ENCODE results near the gene LEFTY2.

The LEFTY2 gene

DNA sequence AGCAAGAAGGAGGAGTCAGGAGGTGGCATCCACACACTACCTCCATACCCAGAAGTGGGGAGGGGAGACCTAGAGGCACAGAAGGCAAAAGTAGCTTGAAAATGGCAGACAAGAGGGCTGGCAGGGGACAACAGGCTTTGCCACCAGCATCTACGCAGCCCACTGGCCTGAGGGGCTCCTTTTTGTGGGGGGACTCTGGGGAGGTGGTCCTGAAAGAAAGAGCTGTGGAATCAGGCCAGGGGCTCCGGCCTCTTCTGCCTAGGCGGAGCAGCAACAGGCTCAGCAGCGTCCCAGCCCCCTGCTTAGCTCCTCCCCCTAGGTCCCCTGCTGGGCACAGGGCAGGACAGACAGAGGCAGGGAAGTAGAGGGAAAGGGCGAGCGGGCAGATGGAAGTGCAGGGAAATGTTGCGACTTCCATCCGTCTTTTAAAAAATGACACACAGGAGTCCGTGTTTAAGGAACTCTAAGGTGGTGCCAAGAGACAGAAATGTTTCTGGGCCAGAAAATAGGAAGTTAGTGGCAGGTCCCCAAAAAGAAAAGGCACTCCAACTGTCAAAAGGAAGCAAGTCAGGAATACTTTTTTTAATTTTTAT, 10.0 kb upstream of the LEFTY2 start:
- no peak overlapping the region for H3K4me3 ChIP-seq (ENCODE audit: low read length)
- H3K36me3 ChIP-seq (ENCODE audit: insufficient read depth, low read length): no peaks in the 10 kb centered on the region
- peaks cover 22% of the 10 kb centered on the region for H3K4me1 ChIP-seq (ENCODE audit: insufficient read depth, low read length)
- 51% methylated on average over 9 of the region's 9 CpGs for WGBS
- H3K9ac ChIP-seq (ENCODE audit: low read depth, low read length): peak overlapping the region; percentile 14; the same call in 1 of the 2 replicates
- H3K9me3 ChIP-seq (ENCODE audit: insufficient read depth, low read depth, low read length): no peaks in the 10 kb centered on the region
- H3K27me3 ChIP-seq (ENCODE audit: insufficient read depth, low read length): peaks cover 23% of the 10 kb centered on the region; the same call in 1 of the 2 replicates
- H3K27ac ChIP-seq (ENCODE audit: low read depth, low read length): no peak overlapping the region

GRCh38 chr1:225949041-225949440, 8.0 kb upstream of the LEFTY2 start:
- 29% methylated on average over 6 of the region's 6 CpGs for WGBS
- H3K27ac ChIP-seq (ENCODE audit: low read depth, low read length): no peak overlapping the region

DNA sequence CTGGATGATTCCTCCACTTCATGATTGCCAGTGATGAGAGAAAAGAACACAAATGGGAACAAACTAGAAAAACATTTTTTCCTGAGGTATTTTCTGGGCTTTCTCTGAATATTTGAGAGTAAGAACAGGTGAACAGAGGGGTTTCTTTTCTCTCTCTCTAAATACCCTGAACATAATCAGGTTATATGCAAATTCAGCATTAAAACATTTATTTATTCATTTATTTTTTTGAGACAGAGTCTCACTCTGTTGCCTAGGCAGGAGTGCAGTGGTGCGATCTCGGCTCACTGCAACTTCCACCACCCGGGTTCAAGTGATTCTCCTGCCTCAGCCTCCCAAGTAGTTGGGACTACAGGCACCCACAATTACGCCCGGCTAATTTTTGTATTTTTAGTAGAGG, 5.8 kb upstream of the LEFTY2 start:
- H3K9me3 ChIP-seq (ENCODE audit: insufficient read depth, low read depth, low read length): no peaks in the 10 kb centered on the region
- H3K4me1 ChIP-seq (ENCODE audit: insufficient read depth, low read length): peaks cover 41% of the 10 kb centered on the region
- H3K36me3 ChIP-seq (ENCODE audit: insufficient read depth, low read length): no peaks in the 10 kb centered on the region
- no peak overlapping the region for H3K4me3 ChIP-seq (ENCODE audit: low read length)
- 92% methylated on average over 3 of the region's 5 CpGs for WGBS
- no peak overlapping the region for H3K27ac ChIP-seq (ENCODE audit: low read depth, low read length)
- no peak overlapping the region for H3K9ac ChIP-seq (ENCODE audit: low read depth, low read length)
- H3K27me3 ChIP-seq (ENCODE audit: insufficient read depth, low read length): peaks cover 23% of the 10 kb centered on the region; the same call in 1 of the 2 replicates

More at GRCh38 chr1:225949041-225949440, 8.0 kb upstream of the LEFTY2 start:
- Histone ChIP-seq H3K27me3 (ENCODE audit: insufficient read depth, low read length) (peaks cover 23% of the 10 kb centered on the region; the same call in 1 of the 2 replicates), H3K36me3 (ENCODE audit: insufficient read depth, low read length) (no peaks in the 10 kb centered on the region), H3K9me3 (ENCODE audit: insufficient read depth, low read depth, low read length) (no peaks in the 10 kb centered on the region), H3K4me1 (ENCODE audit: insufficient read depth, low read length) (peaks cover 39% of the 10 kb centered on the region), H3K9ac (ENCODE audit: low read depth, low read length) (no peak overlapping the region), H3K4me3 (ENCODE audit: low read length) (no peak overlapping the region)

DNA sequence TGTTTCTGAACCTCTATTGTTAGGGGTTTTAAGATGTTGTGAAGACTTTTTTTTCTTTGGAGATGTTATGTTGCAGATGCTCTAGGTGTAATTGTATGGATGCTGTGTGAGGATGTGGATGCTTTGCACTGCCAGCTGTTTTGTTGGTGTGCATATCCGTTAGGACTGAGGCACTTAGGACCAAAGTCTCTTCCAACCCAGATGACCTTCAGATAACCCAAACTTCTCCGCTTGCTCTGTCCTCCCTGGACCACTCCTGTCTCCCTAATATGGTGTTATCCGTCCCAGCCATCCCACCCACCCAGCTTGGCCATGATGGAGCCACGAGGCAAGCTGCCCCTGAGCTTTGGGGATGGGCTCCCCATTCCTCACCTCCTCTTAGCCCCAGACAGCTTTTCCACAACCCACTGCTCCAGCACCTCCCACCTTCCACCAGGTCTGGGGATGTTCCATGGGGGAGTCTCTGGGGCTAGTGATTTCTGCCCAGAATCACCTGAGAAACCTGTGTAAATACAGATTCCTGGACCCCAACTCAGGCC, 5.1 kb upstream of the LEFTY2 start:
- Histone ChIP-seq H3K27ac (ENCODE audit: low read depth, low read length) (0 out of 2 replicates have a peak overlapping the region, but pooled peaks have one; percentile 6), H3K9ac (ENCODE audit: low read depth, low read length) (0 out of 2 replicates have a peak overlapping the region, but pooled peaks have one; percentile 6)
- WGBS: 44% methylated on average over 4 of the region's 4 CpGs

DNA sequence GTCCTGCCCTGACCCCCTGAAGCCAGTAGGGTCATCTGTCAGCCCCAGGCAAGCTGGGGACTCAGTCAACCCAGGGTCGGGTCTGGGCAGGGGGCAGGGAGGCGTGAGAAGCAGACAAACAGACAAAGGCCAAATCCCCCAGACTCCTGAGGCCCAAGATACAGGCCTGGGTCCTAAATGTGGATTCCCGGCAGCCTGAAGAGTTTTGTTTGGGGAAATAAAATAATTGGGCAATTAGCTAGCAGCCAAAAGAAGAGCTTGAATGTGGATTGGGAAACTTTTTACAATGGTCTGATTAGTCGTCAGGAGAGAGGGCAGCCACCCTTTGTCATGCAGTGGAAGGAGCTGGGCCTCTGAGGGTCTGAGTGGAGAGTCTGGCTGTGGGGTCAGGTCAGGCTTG, 4.5 kb upstream of the LEFTY2 start:
- Histone ChIP-seq H3K9ac (ENCODE audit: low read depth, low read length) (peak overlapping the region; percentile 74), H3K9me3 (ENCODE audit: insufficient read depth, low read depth, low read length) (no peaks in the 10 kb centered on the region), H3K4me3 (ENCODE audit: low read length) (no peak overlapping the region), H3K36me3 (ENCODE audit: insufficient read depth, low read length) (no peaks in the 10 kb centered on the region), H3K4me1 (ENCODE audit: insufficient read depth, low read length) (peaks cover 44% of the 10 kb centered on the region), H3K27me3 (ENCODE audit: insufficient read depth, low read length) (peaks cover 25% of the 10 kb centered on the region), H3K27ac (ENCODE audit: low read depth, low read length) (peak overlapping the region; percentile 72; the same call in 1 of the 2 replicates)
- WGBS: 13% methylated on average over 4 of the region's 4 CpGs

More for the DNA sequence above, 5.1 kb upstream of the LEFTY2 start:
- no peaks in the 10 kb centered on the region for H3K9me3 ChIP-seq (ENCODE audit: insufficient read depth, low read depth, low read length)
- H3K36me3 ChIP-seq (ENCODE audit: insufficient read depth, low read length): no peaks in the 10 kb centered on the region
- H3K27me3 ChIP-seq (ENCODE audit: insufficient read depth, low read length): peaks cover 23% of the 10 kb centered on the region; the same call in 1 of the 2 replicates
- H3K4me1 ChIP-seq (ENCODE audit: insufficient read depth, low read length): peaks cover 47% of the 10 kb centered on the region
- no peak overlapping the region for H3K4me3 ChIP-seq (ENCODE audit: low read length)

DNA sequence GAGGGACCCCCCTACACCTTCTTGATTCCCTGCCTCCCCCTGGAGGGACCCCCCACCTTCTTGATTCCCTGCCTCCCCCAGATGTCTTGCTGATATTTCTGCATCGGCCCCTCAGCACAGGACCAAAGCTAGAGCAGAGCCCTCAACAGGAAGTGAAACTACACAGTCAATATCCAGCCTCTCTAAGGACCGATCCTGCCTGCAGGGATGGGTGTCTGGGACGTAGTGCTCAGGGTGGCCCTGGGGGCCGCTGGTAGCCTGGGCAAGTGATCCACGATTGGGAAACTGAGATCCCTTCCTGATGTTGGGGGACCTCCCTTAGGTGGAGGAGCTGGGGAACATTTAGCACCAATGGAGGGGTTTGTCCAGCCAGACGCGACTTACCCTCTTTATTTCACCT, 3.9 kb upstream of the LEFTY2 start:
- Histone ChIP-seq H3K27me3 (ENCODE audit: insufficient read depth, low read length) (peaks cover 31% of the 10 kb centered on the region), H3K27ac (ENCODE audit: low read depth, low read length) (peak overlapping the region; percentile 72; the same call in 1 of the 2 replicates), H3K4me3 (ENCODE audit: low read length) (no peak overlapping the region), H3K9me3 (ENCODE audit: insufficient read depth, low read depth, low read length) (no peaks in the 10 kb centered on the region), H3K9ac (ENCODE audit: low read depth, low read length) (peak overlapping the region; percentile 74), H3K36me3 (ENCODE audit: insufficient read depth, low read length) (no peaks in the 10 kb centered on the region), H3K4me1 (ENCODE audit: insufficient read depth, low read length) (peaks cover 44% of the 10 kb centered on the region)
- 77% methylated on average over 7 of the region's 7 CpGs for WGBS

DNA sequence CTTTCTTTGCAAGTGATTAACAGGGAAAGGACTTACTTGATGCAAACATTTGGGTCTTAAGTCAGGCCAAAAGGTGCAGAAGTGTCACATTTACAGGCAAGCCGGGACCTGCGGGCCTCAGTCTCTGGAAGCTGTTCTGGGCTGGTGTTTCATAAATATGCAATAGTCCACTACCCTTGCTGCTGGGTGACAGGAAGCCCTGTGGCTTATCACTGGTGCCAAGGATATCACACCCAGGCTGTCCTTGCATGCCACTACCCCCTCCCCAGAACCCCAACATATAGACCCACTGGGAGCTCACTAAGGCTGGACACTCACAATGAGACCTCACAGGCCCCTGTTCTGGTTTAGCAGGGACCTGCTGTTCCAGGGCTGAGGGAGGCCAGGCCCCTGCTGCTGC, 3.4 kb upstream of the LEFTY2 start:
- no peak overlapping the region for H3K27ac ChIP-seq (ENCODE audit: low read depth, low read length)
- no peaks in the 10 kb centered on the region for H3K9me3 ChIP-seq (ENCODE audit: insufficient read depth, low read depth, low read length)

GRCh38 chr1:225943582-225943981, 2.6 kb upstream of the LEFTY2 start:
- Histone ChIP-seq H3K27me3 (ENCODE audit: insufficient read depth, low read length) (peaks cover 30% of the 10 kb centered on the region), H3K27ac (ENCODE audit: low read depth, low read length) (no peak overlapping the region)

More for the DNA sequence above, 3.4 kb upstream of the LEFTY2 start:
- peaks cover 43% of the 10 kb centered on the region for H3K4me1 ChIP-seq (ENCODE audit: insufficient read depth, low read length)
- H3K4me3 ChIP-seq (ENCODE audit: low read length): no peak overlapping the region
- H3K36me3 ChIP-seq (ENCODE audit: insufficient read depth, low read length): no peaks in the 10 kb centered on the region
- 87% methylated on average over 2 of the region's 2 CpGs for WGBS
- peaks cover 33% of the 10 kb centered on the region for H3K27me3 ChIP-seq (ENCODE audit: insufficient read depth, low read length)
- peak overlapping the region; percentile 74; the same call in 1 of the 2 replicates for H3K9ac ChIP-seq (ENCODE audit: low read depth, low read length)

GRCh38 chr1:225942574-225942973, 1.6 kb upstream of the LEFTY2 start:
- WGBS: 64% methylated on average over 7 of the region's 7 CpGs
- Histone ChIP-seq H3K27me3 (ENCODE audit: insufficient read depth, low read length) (peaks cover 21% of the 10 kb centered on the region), H3K27ac (ENCODE audit: low read depth, low read length) (no peak overlapping the region), H3K9ac (ENCODE audit: low read depth, low read length) (no peak overlapping the region), H3K36me3 (ENCODE audit: insufficient read depth, low read length) (no peaks in the 10 kb centered on the region), H3K9me3 (ENCODE audit: insufficient read depth, low read depth, low read length) (no peaks in the 10 kb centered on the region), H3K4me1 (ENCODE audit: insufficient read depth, low read length) (peaks cover 33% of the 10 kb centered on the region), H3K4me3 (ENCODE audit: low read length) (no peak overlapping the region)

More at GRCh38 chr1:225943582-225943981, 2.6 kb upstream of the LEFTY2 start:
- H3K36me3 ChIP-seq (ENCODE audit: insufficient read depth, low read length): no peaks in the 10 kb centered on the region
- no peaks in the 10 kb centered on the region for H3K9me3 ChIP-seq (ENCODE audit: insufficient read depth, low read depth, low read length)
- 93% methylated on average over 4 of the region's 4 CpGs for WGBS
- peaks cover 36% of the 10 kb centered on the region for H3K4me1 ChIP-seq (ENCODE audit: insufficient read depth, low read length)
- H3K9ac ChIP-seq (ENCODE audit: low read depth, low read length): no peak overlapping the region
- H3K4me3 ChIP-seq (ENCODE audit: low read length): no peak overlapping the region

DNA sequence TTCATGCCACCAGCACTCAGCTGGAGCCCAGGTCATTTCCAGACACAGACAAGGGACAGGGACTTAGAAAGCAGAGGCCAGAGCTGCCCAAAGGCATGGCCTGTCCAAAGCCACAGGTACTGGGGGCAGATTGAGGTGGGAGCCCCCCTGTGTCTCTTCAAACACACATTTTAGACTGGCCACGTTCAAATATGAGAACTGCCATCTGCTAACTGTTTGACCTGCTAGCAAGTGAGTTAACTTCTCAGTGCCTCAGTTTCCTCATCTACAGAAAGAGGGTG, 862 bp upstream of the LEFTY2 start:
- Histone ChIP-seq H3K36me3 (ENCODE audit: insufficient read depth, low read length) (no peaks in the 10 kb centered on the region), H3K9ac (ENCODE audit: low read depth, low read length) (no peak overlapping the region), H3K4me1 (ENCODE audit: insufficient read depth, low read length) (peaks cover 32% of the 10 kb centered on the region), H3K27me3 (ENCODE audit: insufficient read depth, low read length) (peaks cover 17% of the 10 kb centered on the region), H3K4me3 (ENCODE audit: low read length) (no peak overlapping the region), H3K27ac (ENCODE audit: low read depth, low read length) (no peak overlapping the region), H3K9me3 (ENCODE audit: insufficient read depth, low read depth, low read length) (no peaks in the 10 kb centered on the region)
- 65% methylated on average over 1 of the region's 1 CpG for WGBS

- peaks cover 13% of the 10 kb centered on the region for H3K27me3 ChIP-seq (ENCODE audit: insufficient read depth, low read length)
- H3K9ac ChIP-seq (ENCODE audit: low read depth, low read length): no peak overlapping the region; the same call in 1 of the 2 replicates
- no peak overlapping the region for H3K27ac ChIP-seq (ENCODE audit: low read depth, low read length)
- H3K9me3 ChIP-seq (ENCODE audit: insufficient read depth, low read depth, low read length): no peaks in the 10 kb centered on the region
- 87% methylated on average over 25 of the region's 25 CpGs for WGBS
- H3K4me1 ChIP-seq (ENCODE audit: insufficient read depth, low read length): peaks cover 22% of the 10 kb centered on the region
- no peak overlapping the region for H3K4me3 ChIP-seq (ENCODE audit: low read length)
- H3K36me3 ChIP-seq (ENCODE audit: insufficient read depth, low read length): no peaks in the 10 kb centered on the region
Observed at GRCh38 chr1:225940385-225941151, 452 bp downstream of the LEFTY2 start.

All from HUES64 (cell line).